ENCODE measurements around the gene SKOR2. TPM values are rescaled to one million over a fixed set of nuclear protein-coding genes. Genes with fewer than 3 reads are reported as not detected.

Gene SKOR2
- not detected in 2 replicates for total RNA-seq (2016; rRNA removed; fragmentation: Illumina TruSeq; extraction: Trizol)
- not detected in 2 replicates for total RNA-seq (2016; cell fraction: cytosol; rRNA removed; fragmentation: Illumina TruSeq; extraction: Trizol; ENCODE audit: low read depth)
- not detected in 2 replicates for total RNA-seq (2016; cell fraction: insoluble cytoplasmic fraction; rRNA removed; fragmentation: Illumina TruSeq; extraction: Trizol)
- total RNA-seq (2016; cell fraction: membrane; rRNA removed; fragmentation: Illumina TruSeq; extraction: Trizol), result not detected in 2 replicates
- not detected in 2 replicates for total RNA-seq (2016; cell fraction: nucleus; rRNA removed; fragmentation: Illumina TruSeq; extraction: Trizol)
- not detected in 2 replicates for polyA plus RNA-seq (2011; rRNA removed)
- polyA plus RNA-seq (2011; cell fraction: cytosol; rRNA removed), result not detected in 2 replicates
- polyA plus RNA-seq (2011; cell fraction: nucleus; rRNA removed), result not detected in 2 replicates
- not detected in 2 replicates for polyA plus RNA-seq (2012)
- polyA plus RNA-seq (2016; cell fraction: cytosol; fragmentation: Illumina TruSeq; extraction: Trizol; ENCODE audit: low read depth), result not detected in 2 replicates
- not detected in 2 replicates for polyA plus RNA-seq (2016; cell fraction: insoluble cytoplasmic fraction; fragmentation: Illumina TruSeq; extraction: Trizol; ENCODE audit: low read depth)
- polyA plus RNA-seq (2016; cell fraction: membrane; fragmentation: Illumina TruSeq; extraction: Trizol; ENCODE audit: low read depth), result not detected in 2 replicates
- polyA plus RNA-seq (2016; cell fraction: nucleus; fragmentation: Illumina TruSeq; extraction: Trizol; ENCODE audit: insufficient read depth, low read depth), result not detected in 2 replicates
- polyA minus RNA-seq (2011; rRNA and poly(A)+ RNA removed; ENCODE audit: low replicate concordance), result not detected in 2 replicates
- not detected in 2 replicates for polyA minus RNA-seq (2011; cell fraction: cytosol; rRNA and poly(A)+ RNA removed)
- polyA minus RNA-seq (2011; cell fraction: nucleus; rRNA and poly(A)+ RNA removed), result not detected in 2 replicates
- not detected for Bru-seq, nascent RNA
- not detected for BruChase-seq, experiment 1, labeled RNA remaining after a 6-hour chase
- not detected for BruChase-seq, experiment 2, labeled RNA remaining after a 2-hour chase
- long read RNA-seq, experiment 1, result 0 reads
- long read RNA-seq, experiment 2, result 0 reads

GRCh38 chr18:47251289-47252120, at the start of gene SKOR2:
Gene SKOR2, minus strand, starts transcription at chr18:47251660. Its CDS starts 2,477 bp downstream, at chr18:47249183.
- POLR2A ChIA-PET, result no interaction called here

More at GRCh38 chr18:47251289-47252120, at the start of gene SKOR2:
- no peaks in the 10 kb centered on the region for H3K79me2 ChIP-seq (ENCODE audit: insufficient read depth, low read length)
- in situ Hi-C loops (cut with HindIII; ENCODE audit: extremely low pct_ligation_motif_present, low pct_unique_long_range_greater_than_20kb) (no loop called here), intact Hi-C loops (cut with micrococcal nuclease; ENCODE audit: unreplicated experiment) (no loop called here)
- H4K20me1 ChIP-seq (ENCODE audit: insufficient read depth, low read length), result no peaks in the 10 kb centered on the region; the same call in 1 of the 2 replicates
- no peaks in the 10 kb centered on the region for H3K4me1 ChIP-seq (ENCODE audit: insufficient read depth, low read length)
- TF ChIP-seq ATF7 (IDR thresholded peaks at IDR 0.05) (peak; percentile 90), ATF7 (CRISPR knock-in tag; IDR thresholded peaks at IDR 0.05) (no peak), CREB1 (IDR thresholded peaks at IDR 0.05) (peak; percentile 92), CREB1 (CRISPR knock-in tag; IDR thresholded peaks at IDR 0.05) (no peak), HOXA5 (CRISPR knock-in tag; IDR thresholded peaks at IDR 0.05) (no peak), TAF15 (IDR thresholded peaks at IDR 0.05; ENCODE audit: low read depth, low read length, poor library complexity, severe bottlenecking) (no peak), MBNL3 (CRISPR knock-in tag; conservative IDR thresholded peaks at IDR 0.05) (no peak)
- 46% methylated on average over 37 of the region's 55 CpGs for WGBS (ENCODE audit: low lambda C conversion rate)
- no peak within 1 kb of the TSS for H3K9ac ChIP-seq (ENCODE audit: insufficient read depth, low read depth, low read length)
- no peaks in the 10 kb centered on the region for H3K9me3 ChIP-seq (ENCODE audit: low read length)
- no peak within 1 kb of the TSS for H3K27ac ChIP-seq (ENCODE audit: extremely low read length, insufficient read depth, low read length)
- no peak within 1 kb of the TSS for H3K4me3 ChIP-seq (replicated peaks in 1 of 3; ENCODE audit: insufficient read depth in 1 of 3, low read depth in 2 of 3, low read length in 3 of 3)
- no peak within 1 kb of the TSS for H3K4me2 ChIP-seq (ENCODE audit: low read depth, low read length)
- FAIRE-seq (no peak), DNase-seq (ENCODE audit: low spot score) (no peak), ATAC-seq (no peak)
- H3K27me3 ChIP-seq (ENCODE audit: control insufficient read depth in 1 of 2, insufficient read depth in 2 of 2, low read length in 2 of 2), result peaks cover 1 to 28% of the 10 kb centered on the region in 2 experiments; a peak in 4 of 5 replicates
- no peaks in the 10 kb centered on the region for H3K36me3 ChIP-seq (replicated peaks in 1 of 2; ENCODE audit: control insufficient read depth in 1 of 2, insufficient read depth in 2 of 2, low read length in 2 of 2)
- CTCF ChIA-PET (ENCODE audit: low intra/inter-chr PET ratio, low total read pairs), result no interaction called here
- no TSS peak for BruUV-seq (replicated peaks)
- H2AFZ ChIP-seq (ENCODE audit: low read length), result no peak within 1 kb of the TSS

All from HepG2 (cell line).